GM12878 (cell line): ENCODE results near the gene GMPPA. TPM values are rescaled to one million over a fixed set of nuclear protein-coding genes. Genes with fewer than 3 reads are reported as not detected.

Experiments used
- ATAC-seq: fragments of 200-7000 bp; cut with Tn5 transposase; 3 replicates; pipeline ENCODE4 v1.9.1; 2020; ENCODE audit warnings: mild to moderate bottlenecking, moderate library complexity
- BruUV-seq: library from RNA; stranded (reverse); fragments of 400-500 nt; replicated peaks from 2 replicates; lab custom pipeline; 2021; lab: Mats Ljungman, UMichigan
- CTCF ChIA-PET: fragments of 300-600 bp; sonication (Branson Sonifier 250); formaldehyde crosslinking; extraction: SDS; loops from one replicate; lab custom pipeline; 2021; ENCODE audit warnings: inconsistent platforms; lab: Yijun Ruan, JAX
- POLR2A ChIA-PET: fragments of 350-600 bp; formaldehyde crosslinking; extraction: SDS; loops from one replicate; lab custom pipeline; 2021; ENCODE audit warnings: inconsistent platforms; lab: Charles Lee
- RAD21 ChIA-PET: fragments of 300-600 bp; sonication (Branson Sonifier 250); formaldehyde crosslinking; loops from one replicate; lab custom pipeline; 2023; ENCODE audit warnings: antibody characterized with exemption; ENCODE audit not compliant: unreplicated experiment; lab: Charles Lee
- SMC1A ChIA-PET: fragments of 300-600 bp; sonication (Branson Sonifier 250); formaldehyde crosslinking; loops from one replicate; lab custom pipeline; 2023; ENCODE audit not compliant: unreplicated experiment, uncharacterized antibody; lab: Charles Lee
- DNase-seq: peaks from one replicate; pipeline ENCODE4 v3.0.0-alpha.2; 2011; ENCODE audit warnings: low read depth, low spot score
- FAIRE-seq: peaks from 3 replicates; lab custom pipeline; 2011; peaks lifted over from hg19 to GRCh38; lab: Jason Lieb, UNC
- H2AFZ ChIP-seq: 2 replicates; pipeline ENCODE4 v1.6.0; 2011; ENCODE audit warnings: low read depth, low read length, control low read depth; ENCODE audit not compliant: control insufficient read depth
- H3K27ac ChIP-seq: 2 replicates; pipeline ENCODE4 v1.5.1; 2011; ENCODE audit warnings: control low read depth; ENCODE audit not compliant: control insufficient read depth, insufficient read depth
- H3K27me3 ChIP-seq, 2 experiments: replicated peaks in 1 of 2; 2 replicates each; pipeline versions ENCODE4 v1.6.0 to v1.6.1; 2011; ENCODE audit warnings: low read length in 1 of 2; ENCODE audit not compliant: control insufficient read depth in 2 of 2, insufficient read depth in 2 of 2
- H3K36me3 ChIP-seq, 2 experiments: 2 replicates each; pipeline ENCODE4 v1.5.1; 2011; ENCODE audit warnings: low read length in 1 of 2; ENCODE audit not compliant: control insufficient read depth in 2 of 2, insufficient read depth in 2 of 2
- H3K4me1 ChIP-seq: 2 replicates; pipeline ENCODE4 v1.6.1; 2011; ENCODE audit warnings: mild to moderate bottlenecking, low read length, moderate library complexity, mixed read lengths; ENCODE audit not compliant: control insufficient read depth, insufficient read depth
- H3K4me2 ChIP-seq: 2 replicates; pipeline ENCODE4 v1.6.0; 2011; ENCODE audit warnings: control low read depth; ENCODE audit not compliant: control insufficient read depth, insufficient read depth
- H3K4me3 ChIP-seq: fragments of 200-600 bp; sonication (generic); 2 replicates; pipeline ENCODE4 v1.5.1; 2016
- H3K79me2 ChIP-seq: 2 replicates; pipeline ENCODE4 v1.6.0; 2011; ENCODE audit warnings: low read length; ENCODE audit not compliant: control insufficient read depth, insufficient read depth
- H3K9ac ChIP-seq: 2 replicates; pipeline ENCODE4 v1.8.0; 2011; ENCODE audit warnings: low read length, control low read depth, mixed read lengths; ENCODE audit not compliant: control insufficient read depth, insufficient read depth
- H3K9me3 ChIP-seq: replicated peaks from 3 replicates; pipeline ENCODE4 v1.5.1; 2011; ENCODE audit warnings: mild to moderate bottlenecking, low read length; ENCODE audit not compliant: control insufficient read depth, insufficient read depth
- H4K20me1 ChIP-seq: 2 replicates; pipeline ENCODE4 v1.6.0; 2011; ENCODE audit not compliant: control insufficient read depth, insufficient read depth
- CUX1 ChIP-seq: IDR thresholded peaks from 2 replicates; pipeline ENCODE4 v1.6.1; 2012; ENCODE audit warnings: improper control_type of control experiment, low read depth, low read length; ENCODE audit not compliant: insufficient replicate concordance
- WGBS: methylation state at CpG from one replicate; pipeline ENCODE4 v1.1.6; 2016; ENCODE audit warnings: low lambda C conversion rate; ENCODE audit not compliant: insufficient replicate concordance, insufficient coverage; ENCODE audit errors: missing lambda C conversion rate; 5-methylcytosine and 5-hydroxymethylcytosine counted together
- in situ Hi-C: fragments of 300-500 bp; cut with MboI; formaldehyde crosslinking; loops from 9 replicates; pipeline ENCODE4 v1.14.3; 2018; ENCODE audit warnings: mixed read lengths
- intact Hi-C: fragments of 100-400 bp; cut with micrococcal nuclease; formaldehyde crosslinking; loops from one replicate; pipeline ENCODE4 v1.14.2; 2022; ENCODE audit not compliant: unreplicated experiment
- polyA plus RNA-seq, 11 experiments: library from polyadenylated mRNA; depleted of rRNA in 4 of 11; unstranded in 6 of 11; stranded (reverse) in 5 of 11; fragments of >200 nt; fragmentation: Nextera tagmentation in 4 of 11; fragmentation: Illumina TruSeq in 1 of 11; extraction: Ambion mirVana in 4 of 11; extraction: Trizol in 1 of 11; gene quantifications; 1 replicate in 1 of 11; 2 replicates in 10 of 11; pipeline versions ENCODE4 v1.2.1 to v1.2.3, GENCODE V29; 2011 to 2016; ENCODE audit warnings: inconsistent platforms in 2 of 11, missing spikeins in 2 of 11, low read depth in 1 of 11
- total RNA-seq, 4 experiments: library from RNA; depleted of rRNA in 3 of 4; stranded (reverse); fragments of >200 nt in 3 of 4; fragmentation: Illumina TruSeq in 1 of 4; extraction: Trizol in 1 of 4; gene quantifications; 2 replicates each; pipeline versions ENCODE4 v1.2.1 to v1.2.3, GENCODE V29; 2013 to 2021

GMPPA gene
- total and polyA plus RNA-seq, 10 of the 15 experiments (the other 5 are each of a cell fraction or from before 2014, with no cell fraction given), result 1.9 to 83.2 (median 45.0) TPM

GRCh38 chr2:219477815-219478214, 20.9 kb upstream of the GMPPA start:
- ATAC-seq, result no peak
- WGBS, result 60% methylated on average over 15 of the region's 15 CpGs
- Histone ChIP-seq H3K4me2 (no peak overlapping the region), H4K20me1 (no peaks in the 10 kb centered on the region), H3K79me2 (no peaks in the 10 kb centered on the region), H3K4me1 (no peaks in the 10 kb centered on the region), H3K4me3 (no peak overlapping the region), H3K27me3 (no peaks in the 10 kb centered on the region; a peak in 2 of 4 replicates), H3K27ac (no peak overlapping the region), H3K9me3 (no peaks in the 10 kb centered on the region), H3K9ac (no peak overlapping the region), H3K36me3 (no peaks in the 10 kb centered on the region), H2AFZ (no peak overlapping the region)
- ChIA-PET CTCF (interaction anchor here (4.0 kb wide), 1 partner anchor 50 kb away, joined by 25 read pairs; no protein-coding TSS in a partner anchor), POLR2A (no interaction called here), RAD21 (interaction anchor here (1.4 kb wide), 1 partner anchor 52 kb away, joined by 3 read pairs; no protein-coding TSS in a partner anchor), SMC1A (no interaction called here)
- intact Hi-C loops (loop anchor here (1.0 to 10.0 kb wide), 2 partner anchors 52 to 157 kb away; no protein-coding TSS in a partner anchor), in situ Hi-C loops (no loop called here)
- no peak for FAIRE-seq
- BruUV-seq, result no TSS peak
- no peak for TF ChIP-seq CUX1
- no peak for DNase-seq
